ENCODE results near the gene CCDC33. TPM values are rescaled to one million over a fixed set of nuclear protein-coding genes. Genes with fewer than 3 reads are reported as not detected.

Gene CCDC33
- total and polyA plus RNA-seq, 10 donors, result 0.08 TPM; not detected in 9

DNA sequence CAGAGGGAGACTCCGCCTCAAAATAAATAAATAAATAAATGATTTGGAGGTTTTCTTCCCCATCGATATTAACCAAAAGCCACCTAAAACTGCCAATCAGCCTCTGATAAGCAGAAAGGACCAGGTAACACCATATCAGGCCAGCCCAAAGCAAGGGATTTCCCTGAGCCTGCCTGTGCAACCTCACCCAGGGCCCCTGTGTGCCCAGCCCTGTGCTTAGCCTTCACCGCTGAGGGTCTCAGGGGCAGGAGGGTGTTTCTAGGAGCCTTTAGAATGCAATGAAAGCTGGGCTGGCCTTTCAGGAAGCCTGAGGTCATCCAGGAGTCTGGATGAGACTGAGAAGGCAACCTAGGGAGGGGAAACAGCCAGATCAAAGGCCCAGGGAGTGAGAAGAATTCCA, 95.9 kb downstream of the CCDC33 start:
- DNase-seq, result peak; percentile 20

DNA sequence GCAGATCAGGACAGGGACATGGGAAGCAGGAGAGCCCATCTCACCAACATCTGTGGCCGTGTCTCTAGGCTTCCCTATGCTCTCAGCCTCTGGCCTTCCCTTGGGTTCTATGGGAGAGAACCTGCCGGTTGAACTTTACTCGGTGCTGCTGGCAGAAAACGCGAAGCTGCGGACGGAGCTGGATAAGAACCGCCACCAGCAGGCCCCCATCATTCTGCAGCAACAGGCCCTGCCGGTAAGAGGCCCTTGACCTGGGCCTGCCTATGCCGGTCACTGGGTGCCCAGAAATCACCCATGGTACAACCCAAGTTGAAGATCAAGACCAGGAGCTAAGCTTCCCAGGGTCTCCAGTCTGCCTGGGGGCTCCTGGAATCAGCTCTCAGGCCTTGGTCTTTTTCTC, 96.5 kb downstream of the CCDC33 start:
- TF ChIP-seq POLR2AphosphoS5 (IDR thresholded peaks at IDR 0.05), result no peak
- H3K4me1 ChIP-seq, result no peaks in the 10 kb centered on the region
- H3K27me3 ChIP-seq (replicated peaks in 1 of 7), result no peaks in the 10 kb centered on the region
- 84 to 94% (median 91%) methylated on average over 8 to 10 of the region's 10 CpGs for WGBS, 5 donors
- DNase-seq, result peak; percentile 52
- H3K27ac ChIP-seq, result no peak overlapping the region
- H3K36me3 ChIP-seq, result no peaks in the 10 kb centered on the region
- H3K9me3 ChIP-seq, result no peaks in the 10 kb centered on the region
- intact Hi-C loops (cut with DNase I; ENCODE audit: low total_unique reads), result no loop called here
- H3K4me3 ChIP-seq, result no peak overlapping the region

More for the DNA sequence above, 95.9 kb downstream of the CCDC33 start:
- H3K9me3 ChIP-seq, result no peaks in the 10 kb centered on the region
- no peak overlapping the region for H3K4me3 ChIP-seq
- TF ChIP-seq, protein P1, sequence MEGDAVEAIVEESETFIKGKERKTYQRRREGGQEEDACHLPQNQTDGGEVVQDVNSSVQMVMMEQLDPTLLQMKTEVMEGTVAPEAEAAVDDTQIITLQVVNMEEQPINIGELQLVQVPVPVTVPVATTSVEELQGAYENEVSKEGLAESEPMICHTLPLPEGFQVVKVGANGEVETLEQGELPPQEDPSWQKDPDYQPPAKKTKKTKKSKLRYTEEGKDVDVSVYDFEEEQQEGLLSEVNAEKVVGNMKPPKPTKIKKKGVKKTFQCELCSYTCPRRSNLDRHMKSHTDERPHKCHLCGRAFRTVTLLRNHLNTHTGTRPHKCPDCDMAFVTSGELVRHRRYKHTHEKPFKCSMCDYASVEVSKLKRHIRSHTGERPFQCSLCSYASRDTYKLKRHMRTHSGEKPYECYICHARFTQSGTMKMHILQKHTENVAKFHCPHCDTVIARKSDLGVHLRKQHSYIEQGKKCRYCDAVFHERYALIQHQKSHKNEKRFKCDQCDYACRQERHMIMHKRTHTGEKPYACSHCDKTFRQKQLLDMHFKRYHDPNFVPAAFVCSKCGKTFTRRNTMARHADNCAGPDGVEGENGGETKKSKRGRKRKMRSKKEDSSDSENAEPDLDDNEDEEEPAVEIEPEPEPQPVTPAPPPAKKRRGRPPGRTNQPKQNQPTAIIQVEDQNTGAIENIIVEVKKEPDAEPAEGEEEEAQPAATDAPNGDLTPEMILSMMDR (IDR thresholded peaks at IDR 0.05 in 8 of 11, conservative IDR thresholded peaks at IDR 0.05 in 3 of 11), result no peak
- no peak for TF ChIP-seq POLR2A (IDR thresholded peaks at IDR 0.05)
- no peak for TF ChIP-seq POLR2AphosphoS5 (IDR thresholded peaks at IDR 0.05)
- H3K36me3 ChIP-seq, result no peaks in the 10 kb centered on the region
- peaks cover 0 to 3% (median 0%) of the 10 kb centered on the region in 6 donors for H3K4me1 ChIP-seq
- 90 to 94% (median 92%) methylated on average over 3 of the region's 3 CpGs for WGBS, 5 donors
- H3K27me3 ChIP-seq (replicated peaks in 1 of 7), result no peaks in the 10 kb centered on the region
- intact Hi-C loops (cut with DNase I; ENCODE audit: low total_unique reads), result no loop called here
- no peak overlapping the region for H3K27ac ChIP-seq

- TF ChIP-seq POLR2A (IDR thresholded peaks at IDR 0.05), result no peak
- TF ChIP-seq, protein P1 (IDR thresholded peaks at IDR 0.05 in 8 of 11, conservative IDR thresholded peaks at IDR 0.05 in 3 of 11), result no peak
- no peak for TF ChIP-seq POLR2AphosphoS5 (IDR thresholded peaks at IDR 0.05)
- Histone ChIP-seq H3K9me3 (no peaks in the 10 kb centered on the region), H3K4me1 (no peaks in the 10 kb centered on the region), H3K36me3 (no peaks in the 10 kb centered on the region), H3K27ac (no peak overlapping the region), H3K4me3 (no peak overlapping the region), H3K27me3 (replicated peaks in 1 of 7) (no peaks in the 10 kb centered on the region)
- 89 to 96% (median 93%) methylated on average over 4 to 5 of the region's 5 CpGs for WGBS, 5 donors
- intact Hi-C loops (cut with DNase I; ENCODE audit: low total_unique reads), result no loop called here
- DNase-seq, result peak; percentile 49
Measured at GRCh38 chr15:74333093-74333492, 97.0 kb downstream of the CCDC33 start.

GRCh38 chr15:74333662-74334061, 97.5 kb downstream of the CCDC33 start:
- no peak for TF ChIP-seq POLR2A (IDR thresholded peaks at IDR 0.05)
- no peak for TF ChIP-seq POLR2AphosphoS5 (IDR thresholded peaks at IDR 0.05)
- TF ChIP-seq, protein P1 (IDR thresholded peaks at IDR 0.05 in 8 of 11, conservative IDR thresholded peaks at IDR 0.05 in 3 of 11), result no peak
- H3K9me3 ChIP-seq, result no peaks in the 10 kb centered on the region
- no peak overlapping the region for H3K27ac ChIP-seq
- no peaks in the 10 kb centered on the region for H3K4me1 ChIP-seq
- H3K27me3 ChIP-seq (replicated peaks in 1 of 7), result no peaks in the 10 kb centered on the region
- 80 to 91% (median 89%) methylated on average over 4 to 5 of the region's 5 CpGs for WGBS, 5 donors
- no peak overlapping the region for H3K4me3 ChIP-seq
- DNase-seq, result peak; percentile 29
- H3K36me3 ChIP-seq, result no peaks in the 10 kb centered on the region
- intact Hi-C loops (cut with DNase I; ENCODE audit: low total_unique reads), result no loop called here

GRCh38 chr15:74334127-74334526, 98.0 kb downstream of the CCDC33 start:
- Histone ChIP-seq H3K4me1 (no peaks in the 10 kb centered on the region), H3K9me3 (no peaks in the 10 kb centered on the region), H3K36me3 (no peaks in the 10 kb centered on the region), H3K27ac (no peak overlapping the region), H3K4me3 (no peak overlapping the region), H3K27me3 (replicated peaks in 1 of 7) (no peaks in the 10 kb centered on the region)
- peak; percentile 5 for DNase-seq
- no peak for TF ChIP-seq POLR2AphosphoS5 (IDR thresholded peaks at IDR 0.05)
- TF ChIP-seq, protein P1 (IDR thresholded peaks at IDR 0.05 in 8 of 11, conservative IDR thresholded peaks at IDR 0.05 in 3 of 11), result no peak
- TF ChIP-seq POLR2A (IDR thresholded peaks at IDR 0.05), result no peak
- intact Hi-C loops (cut with DNase I; ENCODE audit: low total_unique reads), result no loop called here
- 83 to 100% (median 92%) methylated on average over 1 of the region's 1 CpG for WGBS, 5 donors

Data from spleen (tissue), 11 donors.